IMR-90 (cell line): Measurements from ENCODE around the gene MAFB. TPM values are rescaled to one million over a fixed set of nuclear protein-coding genes. Genes with fewer than 3 reads are reported as not detected.

Source experiments
- ATAC-seq: fragments of 200-7000 bp; cut with Tn5 transposase; 2 replicates; pipeline ENCODE4 v1.9.1; 2020; ENCODE audit warnings: low read depth, mild to moderate bottlenecking, moderate library complexity
- BruUV-seq: library from RNA; stranded (reverse); fragments of 400-500 nt; replicated peaks from 2 replicates; lab custom pipeline; 2021; lab: Mats Ljungman, UMichigan
- CTCF ChIA-PET: fragments of 300-600 bp; formaldehyde crosslinking; extraction: SDS; loops from one replicate; lab custom pipeline; 2021; ENCODE audit warnings: antibody characterized with exemption; lab: Yijun Ruan, JAX
- POLR2A ChIA-PET: fragments of 300-600 bp; sonication (Branson Sonifier 250); formaldehyde crosslinking; loops from one replicate; lab custom pipeline; 2022; ENCODE audit warnings: antibody characterized with exemption; ENCODE audit not compliant: unreplicated experiment; lab: Charles Lee
- DNase-seq: peaks from one replicate; pipeline ENCODE4 v3.0.0; 2013
- H2AFZ ChIP-seq: replicated peaks from 2 replicates; pipeline ENCODE3; 2013; ENCODE audit warnings: low read length, mild to moderate bottlenecking; ENCODE audit not compliant: poor library complexity
- H2AK5ac ChIP-seq: 2 replicates; pipeline ENCODE4 v1.6.1; 2013; ENCODE audit warnings: low read depth, low read length, inconsistent platforms
- H2AK9ac ChIP-seq: replicated peaks from 2 replicates; pipeline ENCODE3; 2013; ENCODE audit warnings: mild to moderate bottlenecking, low read depth, low read length, moderate library complexity; ENCODE audit not compliant: poor library complexity
- H2BK120ac ChIP-seq: 2 replicates; pipeline ENCODE4 v1.6.1; 2013; ENCODE audit warnings: low read depth, low read length, inconsistent platforms
- H2BK15ac ChIP-seq: 3 replicates; pipeline ENCODE4 v1.6.1; 2013; ENCODE audit warnings: low read depth, low read length, inconsistent platforms
- H2BK20ac ChIP-seq: 2 replicates; pipeline ENCODE4 v1.6.1; 2013; ENCODE audit warnings: low read depth, mild to moderate bottlenecking, inconsistent platforms, low read length, moderate library complexity
- H2BK5ac ChIP-seq: 2 replicates; pipeline ENCODE4 v1.6.1; 2013; ENCODE audit warnings: mild to moderate bottlenecking, low read depth, low read length, inconsistent platforms; ENCODE audit not compliant: poor library complexity, severe bottlenecking
- H3K14ac ChIP-seq: replicated peaks from 2 replicates; pipeline ENCODE4 v1.6.1; 2013; ENCODE audit warnings: low read depth, low read length, inconsistent platforms
- H3K18ac ChIP-seq: 2 replicates; pipeline ENCODE4 v1.6.1; 2013; ENCODE audit warnings: low read depth, low read length, control low read depth
- H3K23ac ChIP-seq: 2 replicates; pipeline ENCODE4 v1.6.1; 2013; ENCODE audit warnings: low read depth, low read length, inconsistent platforms
- H3K27ac ChIP-seq: 2 replicates; pipeline ENCODE4 v1.5.1; 2013; ENCODE audit warnings: mild to moderate bottlenecking, control low read depth, low read length; ENCODE audit not compliant: insufficient read depth
- H3K27me3 ChIP-seq: 2 replicates; pipeline ENCODE4 v1.6.1; 2013; ENCODE audit warnings: low read length; ENCODE audit not compliant: control insufficient read depth, insufficient read depth
- H3K36me3 ChIP-seq: 2 replicates; pipeline ENCODE4 v1.6.1; 2013; ENCODE audit warnings: low read length, mixed read lengths; ENCODE audit not compliant: control insufficient read depth, insufficient read depth
- H3K4ac ChIP-seq: 2 replicates; pipeline ENCODE4 v1.6.1; 2013; ENCODE audit warnings: low read depth, low read length, inconsistent platforms
- H3K4me1 ChIP-seq: 2 replicates; pipeline ENCODE4 v1.6.1; 2013; ENCODE audit warnings: low read length, mixed read lengths; ENCODE audit not compliant: control insufficient read depth, insufficient read depth
- H3K4me2 ChIP-seq: 2 replicates; pipeline ENCODE4 v1.6.1; 2013; ENCODE audit warnings: low read depth, mild to moderate bottlenecking, control low read depth, low read length, moderate library complexity
- H3K4me3 ChIP-seq: 2 replicates; pipeline ENCODE4 v1.5.1; 2013; ENCODE audit warnings: low read depth, mild to moderate bottlenecking, control low read depth, low read length, moderate library complexity; ENCODE audit not compliant: insufficient read depth
- H3K56ac ChIP-seq: 2 replicates; pipeline ENCODE4 v1.6.1; 2013; ENCODE audit warnings: low read length, inconsistent platforms; ENCODE audit not compliant: insufficient read depth; ENCODE audit errors: extremely low read depth
- H3K79me1 ChIP-seq, 2 experiments: 2 replicates each; pipeline ENCODE4 v1.6.1; 2013; ENCODE audit warnings: low read length in 2 of 2, inconsistent platforms in 1 of 2, low read depth in 1 of 2
- H3K9ac ChIP-seq: 2 replicates; pipeline ENCODE4 v1.6.1; 2013; ENCODE audit warnings: low read depth, low read length, control low read depth
- H3K9me1 ChIP-seq: 2 replicates; pipeline ENCODE4 v1.6.1; 2013; ENCODE audit warnings: low read length, inconsistent platforms; ENCODE audit not compliant: insufficient read depth
- H3K9me3 ChIP-seq: 2 replicates; pipeline ENCODE4 v1.6.1; 2013; ENCODE audit warnings: low read length; ENCODE audit not compliant: control insufficient read depth, insufficient read depth
- H4K20me1 ChIP-seq: 2 replicates; pipeline ENCODE4 v1.6.1; 2013; ENCODE audit warnings: low read length, inconsistent platforms; ENCODE audit not compliant: insufficient read depth
- H4K5ac ChIP-seq: 2 replicates; pipeline ENCODE4 v1.6.1; 2013; ENCODE audit warnings: mild to moderate bottlenecking, low read depth, low read length, control low read depth
- H4K8ac ChIP-seq, 2 experiments: 2 replicates each; pipeline ENCODE4 v1.6.1; 2013; ENCODE audit warnings: low read depth in 2 of 2, low read length in 2 of 2, control low read depth in 1 of 2, inconsistent platforms in 1 of 2
- H4K91ac ChIP-seq: 2 replicates; pipeline ENCODE4 v1.6.1; 2013; ENCODE audit warnings: low read depth, low read length, inconsistent platforms; ENCODE audit not compliant: insufficient read depth
- CEBPB ChIP-seq: IDR thresholded peaks from 2 replicates; pipeline ENCODE4 v1.6.1; 2012; ENCODE audit warnings: low read depth, low read length, improper control_type of control experiment
- CHD1 ChIP-seq: IDR thresholded peaks from 2 replicates; pipeline ENCODE4 v1.6.1; 2012; ENCODE audit warnings: low read depth, low read length, improper control_type of control experiment
- CTCF ChIP-seq: conservative IDR thresholded peaks from 2 replicates; pipeline ENCODE4 v1.5.1; 2012; ENCODE audit warnings: mild to moderate bottlenecking, low read depth, low read length, improper control_type of control experiment
- MAZ ChIP-seq: IDR thresholded peaks from 2 replicates; pipeline ENCODE4 v1.6.1; 2012; ENCODE audit warnings: low read depth, mild to moderate bottlenecking, low read length, improper control_type of control experiment, moderate library complexity, borderline replicate concordance
- MXI1 ChIP-seq: IDR thresholded peaks from 2 replicates; pipeline ENCODE4 v1.6.1; 2012; ENCODE audit warnings: low read depth, mild to moderate bottlenecking, low read length, moderate library complexity, borderline replicate concordance
- RAD21 ChIP-seq: IDR thresholded peaks from 2 replicates; pipeline ENCODE4 v1.6.1; 2012; ENCODE audit warnings: low read length, improper control_type of control experiment
- RCOR1 ChIP-seq: IDR thresholded peaks from 2 replicates; pipeline ENCODE4 v1.6.1; 2012; ENCODE audit warnings: mild to moderate bottlenecking, low read length, improper control_type of control experiment; ENCODE audit not compliant: insufficient replicate concordance
- SMC3 ChIP-seq: fragments of 150-350 bp; IDR thresholded peaks from 2 replicates; pipeline ENCODE4 v1.6.1; 2016; ENCODE audit warnings: low read depth, mild to moderate bottlenecking, antibody characterized with exemption, low read length, moderate library complexity
- WGBS, 2 experiments: methylation state at CpG; one replicate each; pipeline versions ENCODE4 v1.1.5 to v1.1.7; 2013; ENCODE audit warnings: missing lambda C conversion rate in 2 of 2; ENCODE audit not compliant: insufficient read length in 1 of 2; ENCODE audit errors: extremely low coverage in 2 of 2; 5-methylcytosine and 5-hydroxymethylcytosine counted together
- dilution Hi-C: fragments of 300-500 bp; cut with HindIII; formaldehyde crosslinking; loops from one replicate; pipeline ENCODE4 v1.14.3; 2018; ENCODE audit warnings: low sequenced_read_pairs; ENCODE audit not compliant: unreplicated experiment
- in situ Hi-C: fragments of 300-500 bp; cut with MboI; formaldehyde crosslinking; loops from 3 replicates; pipeline ENCODE4 v1.14.3; 2019; ENCODE audit warnings: low sequenced_read_pairs, inconsistent platforms, mixed read lengths
- intact Hi-C: fragments of 100-400 bp; cut with micrococcal nuclease; formaldehyde crosslinking; loops from 2 replicates; pipeline ENCODE4 v1.10.0; 2022
- polyA plus RNA-seq, 3 experiments: library from polyadenylated mRNA; depleted of rRNA; stranded (reverse); fragments of >200 nt; gene quantifications; 2 replicates each; pipeline ENCODE4 v1.2.3, GENCODE V29; 2012; ENCODE audit warnings: low replicate concordance in 1 of 3
- total RNA-seq: library from RNA; depleted of rRNA; stranded (reverse); fragments of >200 nt; gene quantifications from 2 replicates; pipeline ENCODE4 v1.2.3, GENCODE V29; 2012

MAFB gene
- total and polyA plus RNA-seq, 2 of the 4 experiments (the other 2 are of a cell fraction) = 0.07 TPM; not detected in 1

GRCh38 chr20:40690836-40691565 is 2.0 kb upstream of the MAFB start (continued):
- TF ChIP-seq MXI1 = no peak

- peaks cover 75% of the 10 kb centered on the region for H3K27me3 ChIP-seq
- in situ Hi-C loops = loop anchor here (25.0 kb wide), 1 partner anchor 803 kb away; no protein-coding TSS in a partner anchor
- POLR2A ChIA-PET = no interaction called here
Measured at GRCh38 chr20:40689943-40690835, 1.2 kb upstream of the MAFB start.

More at GRCh38 chr20:40689943-40690835, 1.2 kb upstream of the MAFB start:
- H3K9ac ChIP-seq = peak overlapping the region; percentile 14; the same call in 1 of the 2 replicates
- H2BK5ac ChIP-seq = no peak overlapping the region
- no peak overlapping the region for H2AK5ac ChIP-seq
- H3K9me1 ChIP-seq = no peaks in the 10 kb centered on the region
- H3K9me3 ChIP-seq = no peaks in the 10 kb centered on the region
- H3K36me3 ChIP-seq = no peaks in the 10 kb centered on the region
- H3K56ac ChIP-seq = peak overlapping the region; percentile 35; the same call in 1 of the 2 replicates
- H3K4me3 ChIP-seq = peak overlapping the region; percentile 46
- H3K79me1 ChIP-seq = no peaks in the 10 kb centered on the region
- DNase-seq (peak; percentile 79), ATAC-seq (peak; percentile 63)
- no peak overlapping the region for H2BK15ac ChIP-seq
- CTCF ChIA-PET = interaction anchor here (0.6 to 1.6 kb wide), 6 partner anchors 11 to 1421 kb away, joined by 3 to 5 read pairs (median 4); no protein-coding TSS in a partner anchor
- H3K27ac ChIP-seq = peak overlapping the region; percentile 36; the same call in 1 of the 2 replicates
- H3K23ac ChIP-seq = no peak overlapping the region
- H2AK9ac ChIP-seq = peak overlapping the region; percentile 94
- H3K4me2 ChIP-seq = peak overlapping the region; percentile 92
- 0 out of 2 replicates have a peak overlapping the region, but pooled peaks have one; percentile 46 for H2BK120ac ChIP-seq
- 0 out of 2 replicates have a peak overlapping the region, but pooled peaks have one; percentile 40 for H4K91ac ChIP-seq
- H4K8ac ChIP-seq = peak overlapping the region in 1 of 2 experiments; percentile 49; a peak in 1 of 4 replicates
- WGBS, 2 experiments = 2% methylated on average over 39 of the region's 84 CpGs; no CpG with 5 or more reads in 1 of the 2 experiments
- dilution Hi-C loops = no loop called here
- no peaks in the 10 kb centered on the region for H4K20me1 ChIP-seq
- no peak overlapping the region; the same call in 1 of the 2 replicates for H4K5ac ChIP-seq
- 0 out of 2 replicates have a peak overlapping the region, but pooled peaks have one; percentile 4 for H3K14ac ChIP-seq
- intact Hi-C loops = loop anchor here (1.0 to 10.0 kb wide), 6 partner anchors 257 to 1575 kb away; no protein-coding TSS in a partner anchor
- peak overlapping the region; percentile 96 for H2AFZ ChIP-seq
- no peak overlapping the region for H3K18ac ChIP-seq
- peaks cover 7% of the 10 kb centered on the region; the same call in 1 of the 2 replicates for H3K4me1 ChIP-seq
- no peak overlapping the region for H2BK20ac ChIP-seq
- peak overlapping the region; percentile 48; the same call in 1 of the 2 replicates for H3K4ac ChIP-seq
- TF ChIP-seq MAZ (no peak; the same call in 1 of the 2 replicates), RCOR1 (no peak), RAD21 (peak; percentile 79), CEBPB (no peak), SMC3 (peak; percentile 70), CHD1 (no peak), CTCF (peak; percentile 83)
- BruUV-seq = no TSS peak
